ENCODE data around the gene FLT1.

Gene FLT1

GRCh38 chr13:28286263-28286662 is 208.7 kb downstream of the FLT1 start:
- DNase-seq (ENCODE audit: low read depth): no peak
- no peak for TF ChIP-seq CTCF (IDR thresholded peaks at IDR 0.05; ENCODE audit: control insufficient read depth, insufficient read depth, low read depth, low read length, missing control alignments)
- no peak overlapping the region for H3K4me3 ChIP-seq (ENCODE audit: control insufficient read depth, low read depth, low read length)

GRCh38 chr13:28283600-28283999 is 211.3 kb downstream of the FLT1 start:
- H3K4me3 ChIP-seq (ENCODE audit: control insufficient read depth, low read depth, low read length): no peak overlapping the region
- no peak for DNase-seq (ENCODE audit: low read depth)

GRCh38 chr13:28282451-28282850 is 212.5 kb downstream of the FLT1 start:
- no peak for DNase-seq (ENCODE audit: low read depth)
- no peak for TF ChIP-seq CTCF (IDR thresholded peaks at IDR 0.05; ENCODE audit: control insufficient read depth, insufficient read depth, low read depth, low read length, missing control alignments)

More at GRCh38 chr13:28283600-28283999, 211.3 kb downstream of the FLT1 start:
- TF ChIP-seq CTCF (IDR thresholded peaks at IDR 0.05; ENCODE audit: control insufficient read depth, insufficient read depth, low read depth, low read length, missing control alignments): no peak

GRCh38 chr13:28273919-28274318 is 221.0 kb downstream of the FLT1 start:
- H3K4me3 ChIP-seq (ENCODE audit: control insufficient read depth, low read depth, low read length): no peak overlapping the region
- TF ChIP-seq CTCF (IDR thresholded peaks at IDR 0.05; ENCODE audit: control insufficient read depth, insufficient read depth, low read depth, low read length, missing control alignments): peak; percentile 19
- no peak for DNase-seq (ENCODE audit: low read depth)

More at GRCh38 chr13:28282451-28282850, 212.5 kb downstream of the FLT1 start:
- no peak overlapping the region for H3K4me3 ChIP-seq (ENCODE audit: control insufficient read depth, low read depth, low read length)

GRCh38 chr13:28271056-28271840 is 223.7 kb downstream of the FLT1 start:
- no peak for TF ChIP-seq CTCF (IDR thresholded peaks at IDR 0.05; ENCODE audit: control insufficient read depth, insufficient read depth, low read depth, low read length, missing control alignments)
- no peak overlapping the region for H3K4me3 ChIP-seq (ENCODE audit: control insufficient read depth, low read depth, low read length)
- DNase-seq (ENCODE audit: low read depth): no peak

- no peak for DNase-seq (ENCODE audit: low read depth)
- TF ChIP-seq CTCF (IDR thresholded peaks at IDR 0.05; ENCODE audit: control insufficient read depth, insufficient read depth, low read depth, low read length, missing control alignments): no peak
- no peak overlapping the region for H3K4me3 ChIP-seq (ENCODE audit: control insufficient read depth, low read depth, low read length)
These were observed 226.1 kb downstream of the FLT1 start for GRCh38 chr13:28268800-28269223.

Data from AG09309 (cell line).